Astrocyte of the cerebellum (primary cell): Measurements from ENCODE around the gene OGFR.

Source experiments
- DNase-seq: peaks from one replicate; pipeline ENCODE4 v3.0.0-alpha.2; 2011; ENCODE audit warnings: low read depth
- H3K4me3 ChIP-seq: 2 replicates; pipeline ENCODE4 v1.5.1; 2011; ENCODE audit warnings: mild to moderate bottlenecking, low read depth, low read length, moderate library complexity
- CTCF ChIP-seq: IDR thresholded peaks from 2 replicates; pipeline ENCODE4 v1.5.1; 2012; ENCODE audit warnings: low read length, low read depth, moderate library complexity, mild to moderate bottlenecking; ENCODE audit errors: missing control alignments
- in situ Hi-C: cut with HindIII; loops from 2 replicates; pipeline ENCODE4 v1.10.0; 2017; ENCODE audit warnings: low sequenced_read_pairs

The OGFR gene

DNA sequence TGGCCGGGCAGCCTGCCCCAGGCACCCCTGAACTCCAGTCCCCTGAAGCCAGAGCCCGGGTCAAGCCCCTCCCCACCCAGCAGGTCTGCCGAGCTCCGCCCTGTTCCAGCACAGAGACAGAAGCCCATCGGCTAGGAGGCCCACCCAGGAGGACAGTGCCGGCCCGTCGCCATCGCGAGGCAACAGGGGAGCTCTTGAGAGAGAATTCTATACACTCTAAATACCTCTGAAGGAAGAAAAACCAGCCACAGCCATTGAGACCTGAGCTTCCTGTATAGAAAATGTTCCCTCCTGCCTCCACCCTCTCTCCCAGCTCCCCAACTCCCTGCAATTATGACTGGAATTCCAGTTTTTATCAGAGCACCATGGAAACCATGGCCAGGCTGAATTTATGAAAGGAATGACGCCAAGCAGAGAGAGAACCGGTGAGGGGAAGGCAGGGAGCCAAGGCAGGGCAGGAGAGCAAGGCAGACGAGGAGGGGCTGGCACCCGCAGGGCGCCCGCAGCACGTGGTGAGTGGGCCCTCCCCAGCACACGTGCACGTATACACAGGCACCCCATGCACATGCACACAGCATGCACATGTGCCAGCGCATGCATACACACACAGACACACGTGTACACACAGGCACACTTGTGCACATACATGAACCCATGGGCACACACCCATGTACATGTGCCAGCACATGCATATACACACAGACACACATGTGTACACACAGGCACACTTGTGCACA, 35.9 kb upstream of the OGFR start:
- in situ Hi-C loops: no loop called here
- no peak overlapping the region for H3K4me3 ChIP-seq
- peak; percentile 46 for DNase-seq
- TF ChIP-seq CTCF: no peak

DNA sequence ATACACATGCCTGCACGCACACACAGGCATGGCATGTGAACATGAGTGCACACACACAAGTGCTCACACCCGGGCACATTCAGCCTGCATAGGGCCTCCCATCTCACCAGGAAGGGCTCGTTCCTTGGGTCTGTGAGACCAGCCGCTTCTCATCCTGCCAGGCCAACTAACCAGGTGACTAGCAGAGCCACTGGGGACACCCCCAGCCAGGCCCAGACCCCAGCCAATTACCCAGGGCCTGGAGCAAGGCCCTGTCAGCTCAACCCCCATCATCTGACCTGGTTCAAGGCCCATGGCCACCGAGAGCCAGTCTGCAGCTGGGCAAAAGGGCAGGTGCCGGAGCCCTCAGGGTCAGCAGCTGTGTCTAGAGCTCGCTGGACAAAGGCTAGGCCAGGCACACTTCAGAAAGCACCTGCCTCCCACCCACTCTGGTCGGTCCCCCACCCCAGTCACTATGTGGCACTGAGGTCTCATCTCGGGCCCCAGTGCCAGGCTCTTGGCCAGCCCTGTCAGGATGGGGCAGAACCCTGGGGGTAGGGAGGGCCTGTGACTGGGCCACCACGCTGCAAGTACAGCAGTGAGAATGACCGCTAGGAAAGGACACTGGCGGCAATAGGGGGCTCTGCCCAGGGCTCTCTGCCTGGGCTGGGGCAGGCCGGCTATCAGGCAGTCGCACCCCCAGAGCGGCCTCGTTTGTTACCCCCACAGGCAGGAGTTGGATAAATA, 35.1 kb upstream of the OGFR start:
- no peak overlapping the region for H3K4me3 ChIP-seq
- no peak for DNase-seq
- no peak for TF ChIP-seq CTCF
- in situ Hi-C loops: no loop called here

DNA sequence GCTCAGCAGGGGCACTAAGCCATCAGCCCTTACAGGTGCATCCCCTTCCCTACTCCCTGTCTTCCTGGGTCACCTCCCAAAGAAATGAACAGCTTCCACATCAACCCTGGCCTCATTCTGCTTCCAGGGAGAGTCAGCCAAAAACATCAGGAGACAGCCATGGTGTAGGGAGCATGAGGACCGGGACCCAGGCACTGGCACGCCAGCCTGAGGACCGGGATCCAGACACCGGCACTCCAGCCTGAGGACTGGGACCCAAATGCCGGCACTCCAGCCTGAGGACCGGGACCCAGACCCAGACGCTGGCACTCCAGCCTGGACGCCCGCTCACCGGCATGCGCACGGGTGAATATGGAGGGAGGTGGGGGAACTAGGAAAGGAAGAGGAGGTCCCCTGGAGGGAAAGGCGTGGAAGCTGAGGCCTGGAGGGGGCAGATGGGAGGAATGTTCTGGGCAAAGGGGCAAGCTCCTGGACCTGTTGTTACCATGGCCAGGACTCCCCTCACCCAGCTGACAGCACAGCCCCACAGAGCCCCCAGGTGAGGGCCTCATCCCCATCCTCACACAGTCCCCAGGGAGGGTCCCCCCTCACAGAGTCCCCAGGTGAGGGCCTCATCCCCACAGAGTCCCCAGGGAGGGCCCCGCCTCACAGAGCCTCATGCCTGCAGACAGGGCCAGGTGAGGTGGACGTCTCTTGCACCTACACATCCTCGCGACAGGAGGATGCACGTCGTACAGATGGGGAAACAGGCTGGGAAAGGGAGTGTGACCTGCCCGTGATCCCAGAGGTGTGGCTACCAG, 34.3 kb upstream of the OGFR start:
- in situ Hi-C loops: no loop called here
- DNase-seq: no peak
- TF ChIP-seq CTCF: no peak
- no peak overlapping the region for H3K4me3 ChIP-seq

DNA sequence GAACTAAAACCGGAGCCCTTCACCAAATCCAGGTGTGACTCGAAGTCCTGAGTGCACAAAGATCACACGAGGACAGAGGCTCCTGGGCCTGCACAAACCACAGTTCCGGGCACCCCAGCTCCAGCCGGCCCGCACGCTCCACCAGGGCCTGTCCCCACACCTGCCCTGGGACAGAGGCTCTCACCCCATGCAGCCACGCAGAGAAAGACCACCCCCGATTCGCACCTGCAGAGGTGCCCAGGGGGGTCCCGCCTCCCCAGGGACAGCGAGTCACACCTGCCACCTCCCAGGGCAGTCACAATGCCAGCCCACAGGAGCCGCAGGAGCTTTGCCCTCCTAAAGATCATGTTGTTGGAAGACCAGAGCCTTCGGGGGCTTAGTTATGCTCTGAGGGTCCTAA, 33.7 kb upstream of the OGFR start:
- DNase-seq: no peak
- no peak overlapping the region for H3K4me3 ChIP-seq
- in situ Hi-C loops: no loop called here
- TF ChIP-seq CTCF: no peak

DNA sequence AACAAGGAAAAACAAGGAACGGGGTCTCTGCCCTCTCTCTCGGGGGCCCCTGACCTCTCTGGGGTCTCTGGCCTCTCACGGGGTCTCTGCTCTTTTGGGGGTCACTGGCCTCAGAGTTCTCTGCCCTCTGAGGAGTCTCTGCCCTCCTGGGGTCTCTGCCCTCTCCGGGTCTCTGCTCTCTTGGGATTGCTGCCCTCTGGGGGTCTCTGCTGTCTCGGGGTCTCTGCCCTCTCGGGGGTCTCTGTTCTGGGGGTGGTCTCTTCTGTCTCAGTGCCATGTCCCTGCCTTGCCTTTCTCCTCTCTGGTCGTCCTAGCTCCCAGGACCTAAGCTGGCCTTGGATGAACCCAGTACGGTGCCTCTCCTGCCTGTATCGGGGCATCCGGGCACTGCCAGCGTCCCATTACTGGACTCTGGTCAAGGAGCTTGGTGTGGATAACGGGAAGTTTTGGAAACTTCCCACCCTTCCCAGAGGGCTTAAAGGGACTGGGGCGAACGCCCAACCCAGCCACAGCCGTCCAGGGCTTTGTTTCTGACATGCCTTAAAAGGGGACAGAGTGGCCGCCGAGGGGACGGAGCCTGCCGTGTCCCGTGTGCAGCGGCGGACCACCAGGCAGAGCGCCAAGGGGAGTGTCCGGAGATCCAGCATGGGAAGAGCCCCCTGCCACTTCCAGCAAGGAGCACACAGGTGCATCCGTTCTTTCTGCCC, 33.1 kb upstream of the OGFR start:
- TF ChIP-seq CTCF: no peak
- in situ Hi-C loops: no loop called here
- DNase-seq: no peak
- no peak overlapping the region for H3K4me3 ChIP-seq

- no peak overlapping the region for H3K4me3 ChIP-seq
- in situ Hi-C loops: no loop called here
- TF ChIP-seq CTCF: no peak
- DNase-seq: no peak
Observed at GRCh38 chr20:62772103-62772611, 32.5 kb upstream of the OGFR start.
